ENCODE results near the gene SPEF1.

- TF ChIP-seq CTCF (IDR thresholded peaks at IDR 0.05 in 4 of 5, conservative IDR thresholded peaks at IDR 0.05 in 1 of 5) (no peak), POLR2A (IDR thresholded peaks at IDR 0.05) (no peak)
Measured at GRCh38 chr20:3759316-3759823, 21.9 kb downstream of the SPEF1 start.

Data from gastrocnemius medialis (tissue), 4 donors.